SIG-M5 (cell line): ENCODE measurements around the gene SNRPD3.

Experiments used
- DNase-seq: peaks from one replicate; lab custom pipeline; 2025; lab: John Stamatoyannopoulos, UW

SNRPD3 gene

DNA sequence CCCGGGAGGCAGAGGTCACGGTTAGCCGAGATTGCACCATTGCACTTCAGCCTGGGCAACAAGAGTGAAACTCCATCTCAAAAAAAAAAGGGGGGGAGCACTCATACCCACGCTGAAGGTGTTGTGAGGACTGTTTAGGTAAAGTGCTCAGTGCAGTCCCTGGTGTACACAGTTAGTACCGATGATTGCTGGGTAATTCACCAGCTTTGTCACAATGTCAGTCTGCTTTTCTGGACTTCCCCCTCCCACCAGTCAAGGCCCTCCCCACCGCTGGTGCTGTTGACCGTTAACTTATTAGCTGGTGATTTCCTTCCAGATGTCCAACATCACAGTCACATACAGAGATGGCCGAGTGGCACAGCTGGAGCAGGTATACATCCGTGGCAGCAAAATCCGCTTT, 11.9 kb downstream of the SNRPD3 start:
- DNase-seq: no peak

DNA sequence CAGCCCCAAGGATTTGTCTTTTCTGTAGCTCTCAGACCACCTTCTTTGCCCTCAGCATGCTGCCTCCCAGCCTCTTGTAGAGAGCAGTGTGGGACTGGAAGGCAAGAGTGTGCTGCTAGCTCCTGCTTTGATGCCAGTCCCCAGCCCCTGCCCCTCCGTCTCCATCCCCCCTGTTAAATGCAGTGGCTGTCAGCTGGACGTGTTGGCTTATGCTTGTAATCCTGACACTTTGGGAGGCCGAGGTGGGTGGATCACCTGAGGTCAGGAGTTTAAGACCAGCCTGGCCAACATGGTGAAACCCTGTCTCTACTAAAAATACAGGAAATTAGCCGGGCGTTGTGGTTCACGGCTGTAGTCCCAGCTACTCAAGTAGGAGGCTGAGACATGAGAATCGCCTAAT, 15.5 kb downstream of the SNRPD3 start:
- DNase-seq: no peak

DNA sequence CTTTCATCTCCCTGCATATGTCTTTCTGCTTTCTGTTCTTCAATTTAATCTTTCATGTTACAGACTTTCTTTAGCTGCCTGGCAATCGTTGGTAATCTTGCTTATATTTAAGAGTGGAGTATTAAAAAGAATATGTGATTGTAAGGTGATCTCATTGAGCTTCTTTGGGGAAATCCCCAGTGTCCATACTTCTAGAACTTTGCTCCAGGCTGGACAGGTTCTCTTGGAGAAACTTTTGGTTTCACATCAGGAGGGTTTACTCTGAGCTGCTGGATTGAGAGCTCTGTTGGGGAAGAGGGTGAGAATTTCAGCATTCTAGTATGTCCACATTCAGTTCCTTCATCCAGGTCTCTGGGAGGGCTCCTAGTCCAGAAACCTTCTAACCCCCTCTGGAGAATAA, 21.0 kb downstream of the SNRPD3 start:
- no peak for DNase-seq

DNA sequence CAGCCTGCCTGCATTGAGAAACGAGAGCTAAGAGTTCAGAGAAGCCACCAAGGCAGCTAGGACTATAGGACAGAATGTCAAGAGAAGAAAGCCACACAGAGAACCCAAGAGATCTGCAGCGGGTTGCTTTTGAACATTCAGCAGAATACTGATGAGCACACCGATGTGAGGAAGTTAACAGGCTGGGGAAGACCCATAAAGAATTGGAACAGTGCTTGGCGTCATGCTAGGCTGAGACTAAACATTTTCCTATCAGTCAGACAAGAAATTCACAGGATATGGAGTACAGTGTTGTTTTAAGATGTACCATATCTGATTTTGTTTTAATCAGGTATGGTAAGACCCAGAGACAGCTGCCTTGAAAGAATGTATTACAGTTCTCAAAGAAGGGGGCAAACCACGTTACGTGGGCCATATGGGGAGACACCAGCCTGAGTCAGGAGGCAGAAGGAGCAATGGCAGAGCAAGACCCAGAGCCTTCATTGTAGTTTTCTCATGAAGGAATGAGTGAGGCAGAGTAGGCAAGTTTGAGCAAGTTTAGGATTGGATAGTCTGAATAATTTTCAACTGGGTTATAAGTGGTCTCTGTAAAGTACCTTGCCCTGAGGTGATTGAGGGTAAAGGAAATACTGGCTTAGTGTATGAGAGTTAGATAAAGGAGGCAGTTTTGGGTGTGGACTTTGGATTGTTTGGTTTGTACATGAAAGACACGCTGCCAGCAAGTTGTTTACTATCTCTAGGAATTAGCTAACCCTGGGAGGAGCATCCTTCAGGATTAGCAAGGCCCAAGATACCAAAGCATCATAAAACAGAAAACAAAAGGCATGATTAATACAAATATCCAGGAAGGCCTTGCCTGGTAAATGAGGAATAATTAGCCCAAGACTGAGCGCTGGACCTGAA, 22.8 kb downstream of the SNRPD3 start:
- DNase-seq: no peak

DNA sequence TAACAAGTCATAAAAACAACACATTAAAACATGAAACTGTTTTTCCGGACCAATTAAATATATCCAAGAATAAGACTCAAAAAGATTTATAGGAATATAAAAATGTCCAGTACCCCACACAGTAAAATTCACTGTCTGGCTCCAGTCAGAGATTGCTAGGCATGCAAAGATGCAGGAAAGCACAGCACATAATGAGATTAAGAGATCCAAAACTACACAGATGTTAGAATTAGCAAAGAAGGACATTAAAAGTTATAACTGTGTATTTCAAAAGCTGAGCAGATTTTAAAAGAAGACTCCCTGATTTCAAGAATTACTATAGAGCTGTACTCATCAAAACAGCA, 23.4 kb downstream of the SNRPD3 start:
- no peak for DNase-seq

DNA sequence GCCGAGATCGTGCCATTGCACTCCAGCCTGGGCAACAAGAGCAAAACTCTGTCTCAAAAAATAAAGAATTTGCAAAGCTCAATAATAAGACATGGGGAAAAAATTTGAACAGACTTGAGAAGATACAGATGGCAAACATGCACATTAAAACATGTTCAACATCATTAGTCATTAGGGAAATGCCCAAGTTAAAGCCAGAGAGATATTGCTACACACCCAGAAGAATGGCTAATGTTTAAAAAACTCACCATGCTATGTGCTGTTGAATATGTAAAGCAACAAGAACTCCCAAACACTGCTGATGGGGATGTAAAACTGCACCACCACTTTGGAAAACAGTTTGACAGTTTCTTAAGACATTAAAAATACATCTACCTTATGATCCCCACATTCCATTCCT, 24.5 kb downstream of the SNRPD3 start:
- DNase-seq: no peak

DNA sequence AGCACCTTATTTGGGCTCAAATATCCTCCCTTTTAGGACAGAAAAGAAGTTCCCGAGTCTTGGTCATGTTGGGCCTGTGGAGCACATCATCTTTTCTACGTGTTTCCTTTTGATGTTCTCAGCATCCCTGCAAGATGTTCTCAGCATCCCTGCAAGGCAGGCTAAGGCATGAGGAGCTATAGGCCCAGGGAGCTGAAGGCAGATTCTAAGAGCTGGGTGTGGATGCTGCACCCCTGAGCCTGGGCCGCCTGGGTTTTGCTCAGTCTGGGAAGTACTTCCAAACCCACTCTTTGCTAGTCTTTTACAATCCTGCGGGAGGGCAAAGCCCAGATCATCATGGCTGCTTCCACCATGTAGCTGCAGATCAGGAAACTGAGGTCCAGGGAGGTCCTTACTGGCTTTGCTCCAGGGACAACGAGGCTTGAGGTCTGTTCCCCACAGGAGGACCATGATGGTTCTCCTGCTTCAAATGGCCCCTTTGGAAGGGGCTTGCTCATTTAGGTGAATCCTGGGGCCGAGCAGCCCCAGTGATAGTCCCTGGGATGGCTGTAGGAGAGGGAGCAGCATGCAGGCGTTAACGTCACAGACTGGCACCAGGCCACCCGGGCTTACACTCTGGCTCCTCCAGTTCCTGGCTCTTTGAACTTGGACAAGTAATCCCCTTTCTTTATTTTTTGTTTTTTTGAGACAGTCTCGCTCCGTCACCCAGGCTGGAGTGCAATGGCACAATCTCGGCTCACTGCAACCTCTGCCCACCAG, 26.4 kb downstream of the SNRPD3 start:
- no peak for DNase-seq

DNA sequence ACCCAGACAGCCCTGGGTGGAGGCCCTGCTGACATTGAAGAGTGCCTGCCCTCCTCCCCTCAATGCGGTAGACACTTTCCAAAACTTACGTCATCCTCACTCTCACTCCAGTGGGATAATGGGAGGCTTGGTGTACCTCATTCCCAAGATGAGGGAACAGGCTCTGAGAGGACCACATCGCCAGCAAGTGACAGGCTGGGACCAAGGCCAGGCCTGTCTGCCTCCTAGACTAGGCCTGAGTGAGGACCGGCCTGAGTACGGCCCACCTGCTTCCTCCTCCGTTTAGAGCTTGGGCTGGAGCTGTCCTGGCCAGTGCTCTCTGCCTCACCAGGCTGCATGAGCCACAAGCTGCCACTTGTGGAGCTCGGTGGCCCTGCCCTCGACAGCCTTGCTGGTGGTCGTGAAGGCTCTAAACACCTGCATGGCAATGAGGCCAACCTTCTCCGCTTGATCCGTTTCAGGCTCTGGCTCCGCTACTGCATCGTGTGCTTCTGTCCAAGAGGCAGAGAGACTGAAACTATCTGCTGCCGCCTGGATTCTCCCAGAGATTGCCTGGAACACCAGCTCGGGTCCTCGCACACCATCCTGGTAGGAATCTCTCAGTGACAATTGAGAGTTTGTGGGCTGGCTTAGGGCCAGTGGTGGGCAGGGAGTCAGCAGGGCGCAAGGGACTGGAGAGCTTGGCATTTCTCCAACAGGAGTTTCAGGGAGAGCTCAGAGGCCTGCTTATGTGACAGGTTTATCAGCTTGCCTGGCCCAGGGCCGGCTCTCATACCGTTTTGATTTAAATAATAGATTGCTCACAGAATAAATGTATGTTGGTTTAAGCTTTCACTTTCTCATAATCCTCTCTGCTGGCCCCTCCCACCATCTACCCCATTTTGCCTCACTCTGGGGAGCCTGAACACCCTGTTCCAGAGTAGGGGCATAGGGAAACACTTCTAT, 27.7 kb downstream of the SNRPD3 start:
- no peak for DNase-seq

DNA sequence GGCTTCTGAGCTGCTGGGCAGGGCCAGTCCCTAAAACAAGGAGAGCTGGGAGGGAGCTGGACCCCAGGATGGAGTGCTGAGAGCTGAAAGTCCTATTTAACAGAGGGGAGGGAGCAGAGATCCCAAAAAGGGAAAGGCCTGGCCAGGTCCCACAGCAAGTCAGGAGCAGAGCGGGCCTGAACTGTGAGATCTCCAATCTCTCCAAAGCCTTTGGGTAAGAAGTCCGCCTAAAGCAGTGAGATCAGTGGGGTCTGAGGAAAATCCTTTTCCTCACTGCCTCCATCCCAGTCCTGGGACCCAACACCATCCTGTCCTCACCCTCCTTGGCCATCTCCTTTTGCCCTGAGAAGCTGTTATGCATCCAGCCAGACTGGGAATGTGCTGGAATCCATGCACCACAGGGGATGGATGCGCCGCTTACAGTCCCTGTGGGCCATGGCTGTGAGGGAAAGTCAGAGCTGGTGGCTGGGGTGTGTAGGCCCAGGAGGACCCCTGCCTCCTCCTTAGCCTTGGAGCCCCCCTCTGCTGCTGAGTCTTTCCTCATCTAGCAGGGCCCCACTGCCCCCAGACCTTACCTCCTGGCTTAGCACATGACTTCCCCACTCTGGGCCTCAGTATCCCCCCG, 28.5 kb downstream of the SNRPD3 start:
- DNase-seq: no peak

DNA sequence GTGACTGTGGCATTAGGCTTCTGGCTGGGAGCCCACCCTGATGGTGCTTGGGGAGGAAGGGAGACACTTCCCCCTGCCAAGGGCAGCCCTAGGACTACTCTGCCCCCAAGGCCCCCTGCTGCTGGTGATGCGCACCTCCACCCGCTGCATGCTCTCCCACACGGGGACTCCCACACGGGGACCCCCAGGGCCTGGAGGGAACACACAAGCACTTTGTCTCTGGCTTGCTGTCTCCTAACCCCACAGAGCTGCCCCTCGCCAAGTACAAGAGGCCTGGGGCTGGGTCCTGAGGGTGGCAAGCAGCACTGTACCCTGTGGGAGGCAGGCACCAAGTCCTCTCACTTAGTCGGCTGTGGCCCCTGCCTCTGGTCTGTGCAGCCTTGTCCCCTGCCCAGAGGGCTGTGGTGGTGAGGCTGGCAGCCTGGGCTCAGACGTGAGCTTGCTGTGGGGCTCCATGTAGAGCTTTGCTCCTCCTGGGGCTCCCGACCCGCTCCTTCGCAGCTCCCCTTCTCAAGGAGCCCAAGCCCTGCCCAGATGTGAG, 29.1 kb downstream of the SNRPD3 start:
- DNase-seq: no peak

DNA sequence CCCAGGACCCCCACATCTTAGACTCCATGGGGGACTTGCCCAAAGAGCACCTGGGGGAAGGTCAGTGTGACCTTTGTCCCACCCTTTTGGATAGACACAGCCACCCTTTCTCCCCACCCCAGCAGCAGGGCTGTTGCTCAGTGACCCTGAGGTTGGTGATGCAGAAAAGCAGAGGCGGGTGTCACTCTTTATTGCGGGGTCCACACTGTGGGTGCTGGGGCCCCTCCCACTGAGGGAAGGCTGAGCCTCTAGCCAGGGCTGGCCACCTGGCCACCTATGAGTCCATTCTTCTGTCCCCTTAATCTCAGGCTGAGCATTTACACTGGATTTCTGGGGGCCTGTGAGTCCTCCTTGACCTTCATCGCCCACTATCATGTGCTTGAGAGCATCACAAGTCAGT, 29.7 kb downstream of the SNRPD3 start:
- DNase-seq: no peak

DNA sequence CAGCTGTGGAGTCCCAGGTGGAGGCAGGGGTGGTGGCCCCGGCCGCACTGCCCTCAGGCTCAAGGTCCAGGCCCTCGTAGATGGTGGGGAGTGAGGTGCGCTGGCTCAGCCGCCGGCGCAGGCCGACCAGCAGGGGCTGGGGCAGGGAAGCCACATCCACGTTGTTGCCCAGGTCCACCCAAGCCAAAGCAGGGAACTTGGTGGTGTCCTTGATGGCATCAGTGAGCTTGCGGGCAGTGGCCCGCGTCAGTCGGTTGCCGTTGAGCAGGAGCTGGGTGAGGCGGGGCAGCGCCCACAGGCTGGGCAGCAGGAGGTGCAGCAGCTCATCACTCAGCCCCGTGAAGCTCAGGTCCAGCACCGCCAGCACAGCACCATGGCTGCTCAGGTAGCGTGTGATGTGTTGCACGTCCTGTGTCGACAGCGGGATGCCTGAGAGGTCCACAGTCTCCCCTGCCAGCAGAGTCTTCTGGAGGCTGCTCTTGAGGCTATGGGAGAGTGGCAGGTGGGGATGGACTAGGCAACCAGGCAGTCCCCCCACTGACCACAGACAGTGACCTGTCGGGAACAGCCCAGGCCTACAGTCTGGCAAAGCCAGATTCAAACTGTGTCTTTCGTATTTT, 30.2 kb downstream of the SNRPD3 start:
- DNase-seq: no peak

DNA sequence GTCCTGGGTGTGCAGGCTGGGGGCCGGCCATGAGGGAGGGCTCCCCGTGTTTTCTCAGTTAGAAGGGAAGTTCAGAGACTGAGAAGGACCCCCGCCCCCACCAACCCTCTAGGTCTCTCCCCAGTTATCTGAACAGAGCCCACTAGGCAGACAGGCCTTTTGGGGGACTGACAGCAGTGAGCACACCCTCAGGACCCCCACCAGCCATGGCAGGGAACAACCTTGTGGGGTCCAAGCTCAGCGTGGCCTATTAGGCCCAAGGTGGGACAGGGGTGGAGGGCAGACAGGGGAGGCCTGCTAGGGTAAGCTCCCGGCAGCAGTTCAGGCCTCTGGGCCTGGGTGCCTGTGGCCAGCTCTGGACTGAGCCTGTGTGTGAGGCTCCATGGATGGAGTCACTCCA, 31.5 kb downstream of the SNRPD3 start:
- DNase-seq: no peak

DNA sequence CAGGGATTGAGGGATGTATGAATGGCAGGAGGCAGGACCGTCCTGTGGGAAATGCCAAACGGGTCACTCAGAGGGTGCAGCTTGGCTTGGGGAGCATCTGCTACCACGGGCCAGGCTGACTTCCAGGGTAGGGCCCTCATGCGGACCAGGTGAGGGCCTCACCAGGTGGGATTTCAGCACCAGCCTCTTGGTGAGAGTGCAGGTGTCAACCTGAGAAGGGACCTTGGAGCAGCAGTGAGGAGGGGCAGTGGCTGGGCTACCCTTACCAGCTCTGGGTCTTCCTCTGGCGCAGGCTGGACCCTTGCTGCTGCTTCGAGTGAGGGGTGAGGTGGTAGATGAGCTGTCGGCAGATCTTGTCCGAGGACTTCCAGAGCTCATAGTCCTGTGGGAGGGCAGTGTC, 32.1 kb downstream of the SNRPD3 start:
- no peak for DNase-seq

DNA sequence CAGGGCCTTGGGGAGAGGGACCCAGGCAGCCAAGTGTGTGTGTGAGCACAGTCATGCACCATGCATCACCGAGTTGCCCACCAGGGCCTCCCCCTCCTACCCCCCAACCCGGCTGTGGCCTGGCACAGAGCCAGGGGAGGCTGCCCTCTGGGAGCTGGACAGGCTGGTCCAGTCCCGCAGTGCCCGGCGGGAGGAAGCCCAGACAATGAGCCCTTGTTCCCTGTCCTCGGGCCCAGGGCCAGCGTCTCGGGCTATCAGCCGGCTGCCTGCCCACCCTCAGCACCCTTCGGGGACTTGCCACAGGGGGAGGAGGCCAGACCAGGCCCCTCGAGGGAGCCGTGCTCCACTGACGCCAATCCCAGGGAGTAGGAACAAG, 32.6 kb downstream of the SNRPD3 start:
- no peak for DNase-seq

DNA sequence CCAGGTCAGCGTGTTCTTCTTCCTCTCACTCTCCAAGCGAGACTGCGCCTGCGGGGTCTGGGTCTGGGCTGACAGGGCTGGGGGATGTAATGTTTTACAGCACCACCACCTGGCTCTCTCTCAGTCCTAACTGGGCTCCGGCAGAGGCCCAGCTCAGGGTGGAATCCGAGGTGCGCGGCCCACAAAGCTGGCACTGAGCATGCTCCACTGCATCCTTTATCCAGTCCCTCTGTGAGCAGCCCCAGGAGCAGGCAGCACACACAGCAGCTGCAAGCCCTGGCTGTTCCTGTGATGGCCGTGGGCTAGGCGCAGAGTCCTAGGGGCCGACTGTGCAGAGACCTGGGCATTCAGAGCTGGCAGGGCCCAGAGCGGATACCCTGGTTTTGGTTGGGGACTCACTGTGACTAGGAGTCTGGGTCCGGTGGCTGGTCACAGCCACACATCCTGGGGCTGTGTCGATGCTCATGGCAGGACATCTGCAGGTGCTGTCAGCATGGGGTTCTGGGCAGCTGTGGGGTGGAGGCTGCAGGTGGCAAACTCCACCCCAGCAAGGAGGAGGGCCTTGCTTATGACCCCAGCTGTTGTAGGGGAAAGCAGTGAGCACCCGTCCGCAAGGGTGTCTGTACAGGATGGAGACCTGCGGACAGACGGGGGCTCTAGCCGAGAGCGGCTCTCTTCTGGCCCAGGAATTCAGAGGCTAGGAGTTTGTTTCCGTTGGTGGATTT, 33.1 kb downstream of the SNRPD3 start:
- no peak for DNase-seq

DNA sequence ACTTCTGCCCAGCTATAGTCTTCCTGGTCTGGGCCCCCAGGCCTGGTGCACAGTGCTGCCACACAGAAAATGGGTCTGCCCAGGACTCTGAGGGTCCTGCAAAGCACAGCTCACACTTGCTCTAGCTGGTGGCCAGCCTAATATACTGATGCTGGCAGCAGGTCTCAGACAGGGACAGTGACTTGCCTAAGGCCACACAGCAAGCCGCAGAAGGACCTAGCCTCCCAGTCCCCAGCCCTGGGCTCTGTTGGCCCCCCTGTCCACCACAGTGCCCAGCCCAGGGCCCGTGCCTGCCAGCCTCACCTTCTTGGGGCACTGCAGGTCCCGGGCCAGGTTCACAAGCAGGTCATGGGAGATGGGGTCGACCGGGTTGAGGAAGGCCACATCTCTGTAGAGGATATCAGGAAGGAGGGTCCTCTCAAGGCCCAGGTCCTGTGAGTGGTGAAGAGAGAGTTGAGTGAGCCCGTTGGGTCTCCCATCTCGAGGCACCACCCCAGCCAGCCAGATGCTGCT, 33.8 kb downstream of the SNRPD3 start:
- DNase-seq: no peak

DNA sequence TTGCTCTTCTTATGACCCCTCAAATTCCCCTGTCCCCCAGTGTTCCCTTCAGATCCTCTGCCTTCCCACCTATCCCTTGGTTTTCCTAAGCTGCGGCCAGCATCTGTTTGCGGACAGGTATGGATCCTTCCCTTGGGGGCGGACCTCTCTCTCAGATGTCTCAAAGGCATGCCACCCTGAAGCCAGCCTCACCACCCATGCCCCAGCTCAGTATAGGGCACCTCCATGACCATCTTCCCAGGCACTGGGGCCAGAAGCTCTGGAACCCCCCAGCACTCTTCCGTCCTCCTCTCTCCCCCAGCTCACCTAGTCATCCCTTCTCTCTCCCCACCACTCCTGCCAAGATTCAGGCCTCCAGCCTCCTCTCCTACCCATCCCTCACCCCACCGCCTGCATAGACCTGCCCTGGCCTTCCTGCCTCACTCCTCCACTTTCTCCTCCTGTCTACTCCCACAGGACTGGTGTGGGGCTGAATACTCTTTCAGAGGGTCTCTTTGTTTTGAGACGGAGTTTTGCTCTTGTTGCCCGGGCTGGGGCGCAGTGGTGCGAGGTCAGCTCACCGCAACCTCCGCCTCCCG, 34.9 kb downstream of the SNRPD3 start:
- no peak for DNase-seq

DNA sequence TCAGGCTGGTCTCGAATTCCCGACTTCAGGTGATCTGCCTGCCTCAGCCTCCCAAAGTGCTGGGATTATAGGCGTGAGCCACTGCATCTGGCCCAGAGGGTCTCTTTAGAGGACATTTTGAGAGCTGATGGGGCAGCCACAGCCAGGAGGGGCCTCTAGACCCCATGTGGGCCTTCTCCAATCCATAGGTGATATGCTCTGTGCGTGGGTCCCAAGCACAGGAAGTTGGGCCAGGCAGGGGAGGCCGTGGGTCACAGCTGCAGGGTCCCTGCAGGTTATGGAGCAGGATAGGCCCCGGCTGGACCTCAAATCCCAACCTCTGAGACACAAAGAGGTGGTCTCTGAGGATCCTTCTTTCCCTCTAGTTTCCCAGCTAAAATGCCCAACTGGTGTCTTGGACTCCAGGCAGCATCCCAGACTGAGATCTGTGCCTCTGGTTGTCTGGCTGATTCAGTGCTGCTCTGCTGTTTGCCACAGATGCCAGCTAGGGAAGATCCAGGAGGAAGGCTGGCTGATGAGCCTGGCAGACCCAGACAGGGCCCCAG, 35.6 kb downstream of the SNRPD3 start:
- DNase-seq: no peak
